ENCODE measurements around the gene C19orf38.
"Not testable (repeated sequence)": the region's sequence is repeated elsewhere in the genome, so short reads cannot be mapped to it uniquely, and the experiment has no call there.

GRCh38 chr19:10877608-10878007 is 29.4 kb downstream of the C19orf38 start:
- TF ChIP-seq POLR2A, CTCF, EP300, POLR2AphosphoS5 (IDR thresholded peaks at IDR 0.05): not testable (repeated sequence)
